Caco-2 (cell line): ENCODE measurements around the gene GLIS1. TPM values are rescaled to one million over a fixed set of nuclear protein-coding genes. Genes with fewer than 3 reads are reported as not detected.

Source experiments
- BruUV-seq: library from RNA; stranded (reverse); fragments of 400-500 nt; replicated peaks from 2 replicates; lab custom pipeline; 2021; lab: Mats Ljungman, UMichigan
- CTCF ChIA-PET: fragments of 300-600 bp; sonication (Branson Sonifier 250); formaldehyde crosslinking; loops from one replicate; lab custom pipeline; 2022; ENCODE audit warnings: antibody characterized with exemption; lab: Charles Lee
- POLR2A ChIA-PET: fragments of 300-600 bp; sonication (Branson Sonifier 250); formaldehyde crosslinking; loops from one replicate; lab custom pipeline; 2022; ENCODE audit warnings: antibody characterized with exemption; lab: Charles Lee
- DNase-seq, 2 experiments: peaks; one replicate each; pipeline versions ENCODE4 v3.0.0 to v3.0.0-alpha.2; 2020 to 2022
- H3K27me3 ChIP-seq: replicated peaks from 2 replicates; pipeline ENCODE4 v1.6.0; 2011; ENCODE audit warnings: low read length; ENCODE audit not compliant: control insufficient read depth, insufficient read depth
- H3K36me3 ChIP-seq: 2 replicates; pipeline ENCODE4 v1.5.1; 2011; ENCODE audit warnings: low read length; ENCODE audit not compliant: control insufficient read depth, insufficient read depth
- H3K4me1 ChIP-seq: fragments of 250-450 bp; sonication (Bioruptor Pico); 2 replicates; pipeline ENCODE4 v1.5.1; 2020; ENCODE audit warnings: mild to moderate bottlenecking
- H3K4me3 ChIP-seq: 2 replicates; pipeline ENCODE4 v1.5.1; 2011; ENCODE audit warnings: low read depth, mild to moderate bottlenecking, control low read depth, low read length
- H3K9me3 ChIP-seq: fragments of 250-450 bp; sonication (Bioruptor Pico); 2 replicates; pipeline ENCODE4 v1.5.1; 2020; ENCODE audit warnings: mild to moderate bottlenecking, moderate library complexity
- H3K27ac Mint-ChIP-seq: one replicate; pipeline ENCODE4 v1.8.0; 2022; ENCODE audit warnings: mixed read lengths; ENCODE audit not compliant: unreplicated experiment
- H3K27me3 Mint-ChIP-seq: one replicate; pipeline ENCODE4 v1.8.0; 2022; ENCODE audit warnings: mixed read lengths; ENCODE audit not compliant: insufficient read depth, unreplicated experiment
- H3K36me3 Mint-ChIP-seq: one replicate; pipeline ENCODE4 v1.8.0; 2022; ENCODE audit warnings: mild to moderate bottlenecking, mixed read lengths; ENCODE audit not compliant: insufficient read depth, unreplicated experiment
- H3K4me1 Mint-ChIP-seq: one replicate; pipeline ENCODE4 v1.8.0; 2022; ENCODE audit warnings: low read depth, mixed read lengths; ENCODE audit not compliant: unreplicated experiment
- H3K4me3 Mint-ChIP-seq: one replicate; pipeline ENCODE4 v1.8.0; 2022; ENCODE audit warnings: mild to moderate bottlenecking, moderate library complexity, mixed read lengths; ENCODE audit not compliant: unreplicated experiment
- H3K9me3 Mint-ChIP-seq: one replicate; pipeline ENCODE4 v1.8.0; 2022; ENCODE audit warnings: mixed read lengths; ENCODE audit not compliant: unreplicated experiment
- intact Hi-C: fragments of 100-400 bp; cut with micrococcal nuclease; formaldehyde crosslinking; loops from one replicate; pipeline ENCODE4 v1.10.0; 2022; ENCODE audit not compliant: unreplicated experiment
- total RNA-seq: library from RNA; stranded (reverse); gene quantifications from 2 replicates; pipeline ENCODE4 v1.2.3, GENCODE V29; 2022
- TF ChIP-seq, protein P1 (sequence below), 2 experiments: fragments of 200-600 bp in 1 of 2; IDR thresholded peaks; 1 replicate in 1 of 2; 2 replicates in 1 of 2; pipeline versions ENCODE4 v1.5.1 to v1.8.0; 2011 to 2022; ENCODE audit warnings: antibody characterized with exemption in 1 of 2, control low read depth in 1 of 2, inconsistent platforms in 1 of 2, low read depth in 1 of 2, low read length in 1 of 2, mild to moderate bottlenecking in 1 of 2, moderate library complexity in 1 of 2; ENCODE audit not compliant: insufficient read depth in 1 of 2, severe bottlenecking in 1 of 2, unreplicated experiment in 1 of 2

The GLIS1 gene
- total RNA-seq, 1 experiment from 2014 or later: not detected

DNA sequence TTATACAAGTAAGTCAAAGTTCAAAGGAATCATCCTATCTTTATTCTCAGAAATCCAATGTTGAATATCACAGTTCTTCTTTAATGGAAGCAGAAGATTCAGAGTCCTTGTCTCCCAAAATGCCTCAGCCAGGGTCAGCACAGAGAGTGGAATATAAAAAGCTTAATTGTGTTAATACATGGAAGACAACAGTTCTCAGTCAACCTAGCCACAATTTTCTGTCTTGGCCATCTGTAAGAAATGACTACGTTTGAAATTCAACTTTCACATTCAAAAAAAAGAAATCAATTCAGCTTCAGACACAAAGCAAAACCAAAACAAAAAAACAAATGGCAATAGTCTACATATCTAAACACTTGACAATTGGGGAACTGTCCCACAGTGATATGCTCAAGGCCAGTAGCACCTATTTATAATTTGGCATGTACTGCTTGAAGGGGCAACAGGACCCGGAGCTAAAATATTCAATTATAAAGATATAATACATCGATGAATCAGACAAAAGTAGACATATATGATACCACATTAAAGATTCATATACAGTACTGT lies 27.3 kb upstream of the GLIS1 start:
- TF ChIP-seq, protein P1, sequence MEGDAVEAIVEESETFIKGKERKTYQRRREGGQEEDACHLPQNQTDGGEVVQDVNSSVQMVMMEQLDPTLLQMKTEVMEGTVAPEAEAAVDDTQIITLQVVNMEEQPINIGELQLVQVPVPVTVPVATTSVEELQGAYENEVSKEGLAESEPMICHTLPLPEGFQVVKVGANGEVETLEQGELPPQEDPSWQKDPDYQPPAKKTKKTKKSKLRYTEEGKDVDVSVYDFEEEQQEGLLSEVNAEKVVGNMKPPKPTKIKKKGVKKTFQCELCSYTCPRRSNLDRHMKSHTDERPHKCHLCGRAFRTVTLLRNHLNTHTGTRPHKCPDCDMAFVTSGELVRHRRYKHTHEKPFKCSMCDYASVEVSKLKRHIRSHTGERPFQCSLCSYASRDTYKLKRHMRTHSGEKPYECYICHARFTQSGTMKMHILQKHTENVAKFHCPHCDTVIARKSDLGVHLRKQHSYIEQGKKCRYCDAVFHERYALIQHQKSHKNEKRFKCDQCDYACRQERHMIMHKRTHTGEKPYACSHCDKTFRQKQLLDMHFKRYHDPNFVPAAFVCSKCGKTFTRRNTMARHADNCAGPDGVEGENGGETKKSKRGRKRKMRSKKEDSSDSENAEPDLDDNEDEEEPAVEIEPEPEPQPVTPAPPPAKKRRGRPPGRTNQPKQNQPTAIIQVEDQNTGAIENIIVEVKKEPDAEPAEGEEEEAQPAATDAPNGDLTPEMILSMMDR (IDR thresholded peaks at IDR 0.05; ENCODE audit: insufficient read depth in 1 of 2, low read depth in 1 of 2, low read length in 1 of 2, severe bottlenecking in 1 of 2, unreplicated experiment in 1 of 2): no peak
- Mint-ChIP-seq H3K4me3 (no peak overlapping the region), H3K27me3 (no peaks in the 10 kb centered on the region), H3K36me3 (peaks cover 21% of the 10 kb centered on the region), H3K27ac (no peak overlapping the region), H3K9me3 (no peaks in the 10 kb centered on the region), H3K4me1 (no peaks in the 10 kb centered on the region)
- no peaks in the 10 kb centered on the region for H3K4me1 ChIP-seq
- CTCF ChIA-PET: no interaction called here
- H3K4me3 ChIP-seq: no peak overlapping the region
- H3K36me3 ChIP-seq: no peaks in the 10 kb centered on the region
- DNase-seq: no peak
- POLR2A ChIA-PET: no interaction called here
- no peaks in the 10 kb centered on the region for H3K27me3 ChIP-seq
- BruUV-seq: no TSS peak
- intact Hi-C loops: no loop called here
- H3K9me3 ChIP-seq: no peaks in the 10 kb centered on the region

DNA sequence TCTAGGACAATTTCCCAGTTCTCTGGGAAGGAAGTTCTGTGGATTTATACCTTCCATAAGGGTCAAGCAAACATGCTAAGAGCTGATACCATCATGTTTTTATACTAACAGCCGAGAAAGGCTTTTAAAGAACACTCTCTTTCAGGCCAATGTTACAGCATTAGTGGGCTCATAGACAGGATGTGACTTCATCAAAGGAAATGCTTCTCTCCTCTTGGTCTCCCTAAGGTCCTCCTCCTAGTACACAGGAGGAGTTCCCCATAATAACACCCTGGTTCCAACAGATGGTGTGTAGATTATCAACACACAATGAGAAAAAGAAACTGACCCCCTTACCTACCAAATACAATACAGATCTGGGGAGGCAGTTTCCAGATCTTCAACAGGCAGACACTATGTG lies 26.7 kb upstream of the GLIS1 start:
- ChIA-PET CTCF (no interaction called here), POLR2A (no interaction called here)
- intact Hi-C loops: no loop called here
- Histone ChIP-seq H3K36me3 (no peaks in the 10 kb centered on the region), H3K4me3 (no peak overlapping the region), H3K27me3 (no peaks in the 10 kb centered on the region), H3K4me1 (no peaks in the 10 kb centered on the region), H3K9me3 (no peaks in the 10 kb centered on the region)
- no peak overlapping the region for H3K27ac Mint-ChIP-seq
- H3K4me1 Mint-ChIP-seq: no peaks in the 10 kb centered on the region
- TF ChIP-seq, protein P1 (IDR thresholded peaks at IDR 0.05; ENCODE audit: insufficient read depth in 1 of 2, low read depth in 1 of 2, low read length in 1 of 2, severe bottlenecking in 1 of 2, unreplicated experiment in 1 of 2): no peak
- H3K27me3 Mint-ChIP-seq: no peaks in the 10 kb centered on the region
- H3K9me3 Mint-ChIP-seq: no peaks in the 10 kb centered on the region
- DNase-seq: no peak
- TSS peak; percentile 24 for BruUV-seq
- peaks cover 15% of the 10 kb centered on the region for H3K36me3 Mint-ChIP-seq
- no peak overlapping the region for H3K4me3 Mint-ChIP-seq

- CTCF ChIA-PET: no interaction called here
- Mint-ChIP-seq H3K27me3 (no peaks in the 10 kb centered on the region), H3K4me3 (no peak overlapping the region), H3K9me3 (no peaks in the 10 kb centered on the region), H3K4me1 (no peaks in the 10 kb centered on the region), H3K27ac (no peak overlapping the region), H3K36me3 (peaks cover 5% of the 10 kb centered on the region)
- POLR2A ChIA-PET: no interaction called here
- no peak for DNase-seq
- Histone ChIP-seq H3K9me3 (no peaks in the 10 kb centered on the region), H3K27me3 (no peaks in the 10 kb centered on the region), H3K36me3 (no peaks in the 10 kb centered on the region), H3K4me1 (no peaks in the 10 kb centered on the region), H3K4me3 (no peak overlapping the region)
- BruUV-seq: no TSS peak
- intact Hi-C loops: no loop called here
- TF ChIP-seq, protein P1 (IDR thresholded peaks at IDR 0.05; ENCODE audit: insufficient read depth in 1 of 2, low read depth in 1 of 2, low read length in 1 of 2, severe bottlenecking in 1 of 2, unreplicated experiment in 1 of 2): no peak
Measured at GRCh38 chr1:53763911-53764310, 24.9 kb upstream of the GLIS1 start.
